IMR-90 (cell line): ENCODE measurements around the gene DDX46.

ENCODE experiments used
- CEBPB ChIP-seq: IDR thresholded peaks from 2 replicates; pipeline ENCODE4 v1.6.1; 2012; ENCODE audit warnings: low read depth, low read length, improper control_type of control experiment
- CHD1 ChIP-seq: IDR thresholded peaks from 2 replicates; pipeline ENCODE4 v1.6.1; 2012; ENCODE audit warnings: low read depth, low read length, improper control_type of control experiment
- FOS ChIP-seq: fragments of 150-350 bp; IDR thresholded peaks from 2 replicates; pipeline ENCODE4 v1.6.1; 2016; ENCODE audit warnings: low read depth, low read length
- MAFK ChIP-seq: IDR thresholded peaks from 2 replicates; pipeline ENCODE4 v1.6.1; 2012; ENCODE audit warnings: low read depth, low read length, improper control_type of control experiment
- POLR2A ChIP-seq: IDR thresholded peaks from 2 replicates; pipeline ENCODE4 v1.6.1; 2012; ENCODE audit warnings: mild to moderate bottlenecking, low read depth, low read length
- RAD21 ChIP-seq: IDR thresholded peaks from 2 replicates; pipeline ENCODE4 v1.6.1; 2012; ENCODE audit warnings: low read length, improper control_type of control experiment
- RCOR1 ChIP-seq: IDR thresholded peaks from 2 replicates; pipeline ENCODE4 v1.6.1; 2012; ENCODE audit warnings: mild to moderate bottlenecking, low read length, improper control_type of control experiment; ENCODE audit not compliant: insufficient replicate concordance
- TF ChIP-seq, protein P1 (sequence below): conservative IDR thresholded peaks from 2 replicates; pipeline ENCODE4 v1.5.1; 2012; ENCODE audit warnings: mild to moderate bottlenecking, low read depth, low read length, improper control_type of control experiment
- TF ChIP-seq, protein P2 (sequence below): fragments of 150-350 bp; IDR thresholded peaks from 2 replicates; pipeline ENCODE4 v1.6.1; 2016; ENCODE audit warnings: low read depth, mild to moderate bottlenecking, low read length, moderate library complexity, borderline replicate concordance
- TF ChIP-seq, protein P3 (sequence below): fragments of 150-350 bp; IDR thresholded peaks from 2 replicates; pipeline ENCODE4 v1.6.1; 2017; ENCODE audit warnings: mild to moderate bottlenecking, antibody characterized with exemption, low read length, low read depth

DNA sequence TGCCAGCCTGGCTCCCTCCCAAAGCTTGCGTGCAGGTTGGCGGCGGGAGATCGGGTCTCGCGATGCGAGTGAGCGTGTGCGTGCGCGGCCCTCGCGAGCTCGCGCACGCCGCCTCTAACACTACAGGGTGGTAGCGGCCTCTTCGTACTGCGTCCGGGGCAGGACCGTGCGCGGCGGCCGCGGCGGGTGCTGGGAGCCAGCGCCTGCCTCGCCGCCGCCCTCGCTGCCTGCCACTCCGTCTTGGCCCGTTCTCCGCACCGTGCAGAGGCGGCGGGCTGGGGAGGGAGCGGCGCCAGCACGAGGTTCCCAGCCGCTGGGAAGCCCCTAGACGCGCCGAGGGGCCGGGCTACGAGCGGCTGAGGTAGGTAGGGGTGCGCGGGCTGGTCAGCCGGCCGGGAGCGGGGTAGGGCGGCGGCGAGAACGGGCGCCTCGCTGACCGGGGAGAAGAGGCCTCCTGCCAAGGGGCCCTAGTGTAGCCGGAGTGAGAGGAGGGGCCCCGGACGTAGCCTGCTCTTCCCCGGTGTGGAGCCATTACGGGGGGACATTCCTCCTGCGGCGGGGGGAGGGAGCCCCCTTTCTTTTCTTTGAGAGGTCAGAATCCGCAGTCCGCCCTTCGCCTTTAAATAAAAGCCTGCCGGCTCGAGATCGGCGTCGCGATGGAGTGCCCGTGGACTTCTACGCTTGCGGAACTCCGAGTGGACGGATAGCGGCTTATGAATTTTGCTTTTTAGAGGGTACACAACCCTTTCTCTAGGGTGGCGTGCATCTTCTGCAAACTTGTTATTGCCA, 87.5 kb downstream of the DDX46 start, which contains the start of gene C5orf24:
- TF ChIP-seq, protein P1, sequence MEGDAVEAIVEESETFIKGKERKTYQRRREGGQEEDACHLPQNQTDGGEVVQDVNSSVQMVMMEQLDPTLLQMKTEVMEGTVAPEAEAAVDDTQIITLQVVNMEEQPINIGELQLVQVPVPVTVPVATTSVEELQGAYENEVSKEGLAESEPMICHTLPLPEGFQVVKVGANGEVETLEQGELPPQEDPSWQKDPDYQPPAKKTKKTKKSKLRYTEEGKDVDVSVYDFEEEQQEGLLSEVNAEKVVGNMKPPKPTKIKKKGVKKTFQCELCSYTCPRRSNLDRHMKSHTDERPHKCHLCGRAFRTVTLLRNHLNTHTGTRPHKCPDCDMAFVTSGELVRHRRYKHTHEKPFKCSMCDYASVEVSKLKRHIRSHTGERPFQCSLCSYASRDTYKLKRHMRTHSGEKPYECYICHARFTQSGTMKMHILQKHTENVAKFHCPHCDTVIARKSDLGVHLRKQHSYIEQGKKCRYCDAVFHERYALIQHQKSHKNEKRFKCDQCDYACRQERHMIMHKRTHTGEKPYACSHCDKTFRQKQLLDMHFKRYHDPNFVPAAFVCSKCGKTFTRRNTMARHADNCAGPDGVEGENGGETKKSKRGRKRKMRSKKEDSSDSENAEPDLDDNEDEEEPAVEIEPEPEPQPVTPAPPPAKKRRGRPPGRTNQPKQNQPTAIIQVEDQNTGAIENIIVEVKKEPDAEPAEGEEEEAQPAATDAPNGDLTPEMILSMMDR, result no peak
- TF ChIP-seq POLR2A (peak; percentile 95), FOS (no peak), CEBPB (no peak), RCOR1 (no peak), CHD1 (peak; percentile 40; the same call in 1 of the 2 replicates), MAFK (no peak), RAD21 (no peak)
- TF ChIP-seq, protein P2, sequence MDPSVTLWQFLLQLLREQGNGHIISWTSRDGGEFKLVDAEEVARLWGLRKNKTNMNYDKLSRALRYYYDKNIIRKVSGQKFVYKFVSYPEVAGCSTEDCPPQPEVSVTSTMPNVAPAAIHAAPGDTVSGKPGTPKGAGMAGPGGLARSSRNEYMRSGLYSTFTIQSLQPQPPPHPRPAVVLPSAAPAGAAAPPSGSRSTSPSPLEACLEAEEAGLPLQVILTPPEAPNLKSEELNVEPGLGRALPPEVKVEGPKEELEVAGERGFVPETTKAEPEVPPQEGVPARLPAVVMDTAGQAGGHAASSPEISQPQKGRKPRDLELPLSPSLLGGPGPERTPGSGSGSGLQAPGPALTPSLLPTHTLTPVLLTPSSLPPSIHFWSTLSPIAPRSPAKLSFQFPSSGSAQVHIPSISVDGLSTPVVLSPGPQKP, result no peak
- TF ChIP-seq, protein P3, sequence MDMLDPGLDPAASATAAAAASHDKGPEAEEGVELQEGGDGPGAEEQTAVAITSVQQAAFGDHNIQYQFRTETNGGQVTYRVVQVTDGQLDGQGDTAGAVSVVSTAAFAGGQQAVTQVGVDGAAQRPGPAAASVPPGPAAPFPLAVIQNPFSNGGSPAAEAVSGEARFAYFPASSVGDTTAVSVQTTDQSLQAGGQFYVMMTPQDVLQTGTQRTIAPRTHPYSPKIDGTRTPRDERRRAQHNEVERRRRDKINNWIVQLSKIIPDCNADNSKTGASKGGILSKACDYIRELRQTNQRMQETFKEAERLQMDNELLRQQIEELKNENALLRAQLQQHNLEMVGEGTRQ, result no peak
